Measurements from ENCODE around the gene CFAP54.

Gene CFAP54

DNA sequence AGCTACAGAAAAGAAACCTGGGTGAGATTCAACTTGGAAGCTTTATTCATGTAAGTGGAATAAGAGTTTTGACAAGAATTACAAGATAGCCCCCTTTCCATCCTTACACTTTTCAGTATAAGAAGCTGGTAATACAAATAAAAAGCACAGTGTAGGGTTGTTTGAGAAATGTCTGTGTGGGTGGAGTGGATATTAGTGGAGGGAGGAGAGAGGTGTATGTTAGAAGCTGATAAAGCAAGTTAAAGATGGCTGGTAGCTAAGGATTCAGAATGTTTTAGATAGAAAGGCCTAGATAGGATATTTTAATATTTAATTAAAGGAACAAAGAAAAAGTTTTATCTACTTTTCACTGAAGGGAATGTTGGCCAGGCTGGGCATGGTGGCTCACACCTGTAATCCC, 12.5 kb downstream of the CFAP54 start:
- H3K4me3 ChIP-seq (ENCODE audit: low read length): no peak overlapping the region
- H3K9me3 ChIP-seq (ENCODE audit: control insufficient read depth, insufficient read depth, low read length): no peaks in the 10 kb centered on the region
- H4K20me1 ChIP-seq (ENCODE audit: control insufficient read depth, insufficient read depth, low read depth, low read length): no peaks in the 10 kb centered on the region
- no peaks in the 10 kb centered on the region for H3K79me2 ChIP-seq (ENCODE audit: control insufficient read depth, low read length)
- no peaks in the 10 kb centered on the region for H3K27me3 ChIP-seq (ENCODE audit: control insufficient read depth, low read length)
- no peak for TF ChIP-seq EZH2phosphoT487 (IDR thresholded peaks at IDR 0.05; ENCODE audit: borderline replicate concordance, low read length)
- TF ChIP-seq, protein P1, sequence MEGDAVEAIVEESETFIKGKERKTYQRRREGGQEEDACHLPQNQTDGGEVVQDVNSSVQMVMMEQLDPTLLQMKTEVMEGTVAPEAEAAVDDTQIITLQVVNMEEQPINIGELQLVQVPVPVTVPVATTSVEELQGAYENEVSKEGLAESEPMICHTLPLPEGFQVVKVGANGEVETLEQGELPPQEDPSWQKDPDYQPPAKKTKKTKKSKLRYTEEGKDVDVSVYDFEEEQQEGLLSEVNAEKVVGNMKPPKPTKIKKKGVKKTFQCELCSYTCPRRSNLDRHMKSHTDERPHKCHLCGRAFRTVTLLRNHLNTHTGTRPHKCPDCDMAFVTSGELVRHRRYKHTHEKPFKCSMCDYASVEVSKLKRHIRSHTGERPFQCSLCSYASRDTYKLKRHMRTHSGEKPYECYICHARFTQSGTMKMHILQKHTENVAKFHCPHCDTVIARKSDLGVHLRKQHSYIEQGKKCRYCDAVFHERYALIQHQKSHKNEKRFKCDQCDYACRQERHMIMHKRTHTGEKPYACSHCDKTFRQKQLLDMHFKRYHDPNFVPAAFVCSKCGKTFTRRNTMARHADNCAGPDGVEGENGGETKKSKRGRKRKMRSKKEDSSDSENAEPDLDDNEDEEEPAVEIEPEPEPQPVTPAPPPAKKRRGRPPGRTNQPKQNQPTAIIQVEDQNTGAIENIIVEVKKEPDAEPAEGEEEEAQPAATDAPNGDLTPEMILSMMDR (IDR thresholded peaks at IDR 0.05; ENCODE audit: low read depth, low read length, poor library complexity, severe bottlenecking): no peak
- H3K4me2 ChIP-seq (ENCODE audit: low read length): no peak overlapping the region
- H3K36me3 ChIP-seq (ENCODE audit: control insufficient read depth, low read length): no peaks in the 10 kb centered on the region
- H3K9me2 ChIP-seq (replicated peaks; ENCODE audit: control insufficient read depth, low read length): no peaks in the 10 kb centered on the region
- no peaks in the 10 kb centered on the region for H3F3A ChIP-seq (ENCODE audit: control insufficient read depth, insufficient read depth)
- H3K4me1 ChIP-seq (ENCODE audit: control insufficient read depth, low read length): peaks cover 14% of the 10 kb centered on the region
- no peak overlapping the region for H3K27ac ChIP-seq (ENCODE audit: low read depth, low read length)

DNA sequence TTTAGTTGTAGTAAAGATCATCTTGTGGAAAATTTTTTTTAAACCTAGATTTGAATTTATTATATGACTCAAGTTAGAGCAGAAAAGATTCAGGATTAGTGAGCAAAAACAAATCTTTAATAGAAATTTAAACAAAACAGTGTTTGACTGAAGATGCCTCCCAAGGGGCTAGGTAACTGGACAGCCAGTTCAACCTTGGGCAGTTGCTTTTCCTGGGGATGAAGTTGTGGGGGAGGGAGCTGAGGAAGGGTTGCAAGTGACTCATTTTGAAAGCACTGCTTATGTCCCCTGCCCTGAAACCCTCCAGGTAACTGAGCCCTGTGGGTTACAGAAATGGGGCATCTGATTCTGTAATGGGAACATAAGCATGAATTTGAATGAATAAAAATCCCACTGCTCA, 13.1 kb downstream of the CFAP54 start:
- peaks cover 14% of the 10 kb centered on the region for H3K4me1 ChIP-seq (ENCODE audit: control insufficient read depth, low read length)
- H3F3A ChIP-seq (ENCODE audit: control insufficient read depth, insufficient read depth): no peaks in the 10 kb centered on the region
- H3K9me3 ChIP-seq (ENCODE audit: control insufficient read depth, insufficient read depth, low read length): no peaks in the 10 kb centered on the region
- H3K36me3 ChIP-seq (ENCODE audit: control insufficient read depth, low read length): no peaks in the 10 kb centered on the region
- no peak overlapping the region for H3K27ac ChIP-seq (ENCODE audit: low read depth, low read length)
- H3K9me2 ChIP-seq (replicated peaks; ENCODE audit: control insufficient read depth, low read length): no peaks in the 10 kb centered on the region
- H3K4me3 ChIP-seq (ENCODE audit: low read length): no peak overlapping the region
- H4K20me1 ChIP-seq (ENCODE audit: control insufficient read depth, insufficient read depth, low read depth, low read length): no peaks in the 10 kb centered on the region
- no peak for TF ChIP-seq EZH2phosphoT487 (IDR thresholded peaks at IDR 0.05; ENCODE audit: borderline replicate concordance, low read length)
- TF ChIP-seq, protein P1 (IDR thresholded peaks at IDR 0.05; ENCODE audit: low read depth, low read length, poor library complexity, severe bottlenecking): no peak
- no peaks in the 10 kb centered on the region for H3K79me2 ChIP-seq (ENCODE audit: control insufficient read depth, low read length)
- no peaks in the 10 kb centered on the region for H3K27me3 ChIP-seq (ENCODE audit: control insufficient read depth, low read length)
- no peak overlapping the region for H3K4me2 ChIP-seq (ENCODE audit: low read length)

DNA sequence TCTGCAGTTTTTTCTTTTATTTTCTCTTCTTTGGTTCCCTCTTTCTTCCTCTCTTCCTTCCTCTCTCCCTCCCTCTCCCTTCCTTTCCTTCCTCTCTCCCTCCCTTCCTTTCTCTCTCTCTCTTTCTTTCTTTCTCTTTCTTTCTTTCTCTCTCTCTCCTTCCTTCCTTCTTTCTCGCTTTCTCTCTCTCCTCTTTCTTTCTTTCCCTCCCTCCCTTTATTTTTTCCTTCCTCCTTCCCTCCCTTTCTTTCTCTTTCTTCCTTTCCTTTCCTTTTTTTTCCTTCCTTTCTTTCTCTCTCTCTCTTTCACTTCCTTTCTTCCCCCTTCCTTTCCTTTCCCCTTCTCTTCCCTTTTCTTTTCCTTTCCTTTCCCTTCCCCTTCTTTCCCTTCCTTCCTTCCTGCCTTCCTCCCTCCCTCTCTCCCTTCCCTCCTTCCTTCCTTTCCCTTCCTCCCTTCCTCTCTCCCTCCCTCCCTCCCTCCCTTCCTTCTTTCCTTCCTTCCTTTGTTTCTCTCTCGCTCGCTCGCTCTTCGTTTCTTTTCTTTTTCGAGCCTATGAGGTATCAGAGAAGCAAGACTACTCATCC, 13.7 kb downstream of the CFAP54 start:
- Histone ChIP-seq H3K79me2 (ENCODE audit: control insufficient read depth, low read length) (no peaks in the 10 kb centered on the region), H3K4me2 (ENCODE audit: low read length) (no peak overlapping the region), H3K27ac (ENCODE audit: low read depth, low read length) (no peak overlapping the region), H3K27me3 (ENCODE audit: control insufficient read depth, low read length) (no peaks in the 10 kb centered on the region), H3K9me2 (replicated peaks; ENCODE audit: control insufficient read depth, low read length) (no peaks in the 10 kb centered on the region), H4K20me1 (ENCODE audit: control insufficient read depth, insufficient read depth, low read depth, low read length) (no peaks in the 10 kb centered on the region), H3F3A (ENCODE audit: control insufficient read depth, insufficient read depth) (no peaks in the 10 kb centered on the region), H3K4me1 (ENCODE audit: control insufficient read depth, low read length) (peaks cover 14% of the 10 kb centered on the region), H3K9me3 (ENCODE audit: control insufficient read depth, insufficient read depth, low read length) (no peaks in the 10 kb centered on the region), H3K36me3 (ENCODE audit: control insufficient read depth, low read length) (no peaks in the 10 kb centered on the region), H3K4me3 (ENCODE audit: low read length) (no peak overlapping the region)
- TF ChIP-seq, protein P1 (IDR thresholded peaks at IDR 0.05; ENCODE audit: low read depth, low read length, poor library complexity, severe bottlenecking): no peak
- TF ChIP-seq EZH2phosphoT487 (IDR thresholded peaks at IDR 0.05; ENCODE audit: borderline replicate concordance, low read length): no peak
